ENCODE results near the gene INHBB. TPM values are rescaled to one million over a fixed set of nuclear protein-coding genes. Genes with fewer than 3 reads are reported as not detected.

Gene INHBB
- total and polyA plus RNA-seq, 4 donors = 0.97 to 7.8 (median 5.8) TPM

DNA sequence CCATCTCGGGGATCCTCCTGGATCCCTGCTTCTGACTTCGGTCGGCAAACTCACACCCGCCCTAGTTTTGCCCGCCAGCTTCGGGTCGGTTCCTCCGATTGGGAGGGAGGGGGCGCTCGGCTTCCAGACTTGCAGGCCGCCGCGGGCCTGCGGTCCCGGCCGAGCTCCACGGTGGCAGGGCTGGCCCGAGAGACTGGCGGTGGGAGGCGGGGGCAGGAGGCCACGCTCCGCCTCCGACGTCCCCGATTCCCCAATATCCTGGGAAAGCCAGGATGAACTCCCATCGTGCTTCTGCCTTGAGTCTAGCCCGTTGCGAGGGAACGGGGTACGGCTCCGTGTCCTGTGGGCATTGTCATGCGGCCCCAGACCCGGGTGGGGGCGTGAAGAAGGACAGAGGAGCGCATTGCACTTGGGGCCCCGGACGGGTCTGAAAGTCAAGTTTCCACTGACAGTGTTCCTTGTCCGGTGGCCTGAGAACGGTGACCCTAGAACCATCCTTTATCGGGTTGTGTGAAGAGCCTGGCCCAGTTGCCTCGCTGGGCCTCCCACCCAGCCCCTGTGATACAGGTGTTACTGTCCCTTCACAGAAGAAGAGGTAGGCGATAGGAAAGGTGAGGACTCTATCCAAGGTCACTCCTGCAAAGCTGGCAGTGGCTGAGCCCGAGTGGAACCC, 2.4 kb upstream of the INHBB start:
- Histone ChIP-seq H3K4me3 (no peak overlapping the region), H3K36me3 (ENCODE audit: control insufficient read depth in 4 of 4, insufficient read depth in 4 of 4, low read length in 4 of 4) (no peaks in the 10 kb centered on the region), H3K27ac (ENCODE audit: low read depth in 1 of 2, low read length in 1 of 2) (no peak overlapping the region), H3K9ac (ENCODE audit: insufficient read depth in 1 of 2, low read length in 2 of 2) (no peak overlapping the region), H3K4me1 (ENCODE audit: control insufficient read depth in 5 of 5, insufficient read depth in 5 of 5, low read length in 5 of 5) (peaks cover 0 to 26% (median 4%) of the 10 kb centered on the region in 5 donors), H3K9me3 (ENCODE audit: control insufficient read depth in 4 of 4, insufficient read depth in 3 of 4, low read length in 3 of 4) (no peaks in the 10 kb centered on the region), H3K27me3 (ENCODE audit: control insufficient read depth in 3 of 3, insufficient read depth in 3 of 3, low read length in 2 of 3) (peaks cover 0 to 58% (median 39%) of the 10 kb centered on the region in 3 donors)
- DNase-seq (peak; percentile 80 to 87 (median 86)), ATAC-seq (ENCODE audit: insufficient read depth, low FRiP score) (peak; percentile 82)
- 2 to 4% methylated on average over 36 to 43 of the region's 43 CpGs for WGBS, 2 donors
- TF ChIP-seq, protein P1, sequence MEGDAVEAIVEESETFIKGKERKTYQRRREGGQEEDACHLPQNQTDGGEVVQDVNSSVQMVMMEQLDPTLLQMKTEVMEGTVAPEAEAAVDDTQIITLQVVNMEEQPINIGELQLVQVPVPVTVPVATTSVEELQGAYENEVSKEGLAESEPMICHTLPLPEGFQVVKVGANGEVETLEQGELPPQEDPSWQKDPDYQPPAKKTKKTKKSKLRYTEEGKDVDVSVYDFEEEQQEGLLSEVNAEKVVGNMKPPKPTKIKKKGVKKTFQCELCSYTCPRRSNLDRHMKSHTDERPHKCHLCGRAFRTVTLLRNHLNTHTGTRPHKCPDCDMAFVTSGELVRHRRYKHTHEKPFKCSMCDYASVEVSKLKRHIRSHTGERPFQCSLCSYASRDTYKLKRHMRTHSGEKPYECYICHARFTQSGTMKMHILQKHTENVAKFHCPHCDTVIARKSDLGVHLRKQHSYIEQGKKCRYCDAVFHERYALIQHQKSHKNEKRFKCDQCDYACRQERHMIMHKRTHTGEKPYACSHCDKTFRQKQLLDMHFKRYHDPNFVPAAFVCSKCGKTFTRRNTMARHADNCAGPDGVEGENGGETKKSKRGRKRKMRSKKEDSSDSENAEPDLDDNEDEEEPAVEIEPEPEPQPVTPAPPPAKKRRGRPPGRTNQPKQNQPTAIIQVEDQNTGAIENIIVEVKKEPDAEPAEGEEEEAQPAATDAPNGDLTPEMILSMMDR (IDR thresholded peaks at IDR 0.05; ENCODE audit: control extremely low read depth, extremely low read depth) = peak; percentile 69

DNA sequence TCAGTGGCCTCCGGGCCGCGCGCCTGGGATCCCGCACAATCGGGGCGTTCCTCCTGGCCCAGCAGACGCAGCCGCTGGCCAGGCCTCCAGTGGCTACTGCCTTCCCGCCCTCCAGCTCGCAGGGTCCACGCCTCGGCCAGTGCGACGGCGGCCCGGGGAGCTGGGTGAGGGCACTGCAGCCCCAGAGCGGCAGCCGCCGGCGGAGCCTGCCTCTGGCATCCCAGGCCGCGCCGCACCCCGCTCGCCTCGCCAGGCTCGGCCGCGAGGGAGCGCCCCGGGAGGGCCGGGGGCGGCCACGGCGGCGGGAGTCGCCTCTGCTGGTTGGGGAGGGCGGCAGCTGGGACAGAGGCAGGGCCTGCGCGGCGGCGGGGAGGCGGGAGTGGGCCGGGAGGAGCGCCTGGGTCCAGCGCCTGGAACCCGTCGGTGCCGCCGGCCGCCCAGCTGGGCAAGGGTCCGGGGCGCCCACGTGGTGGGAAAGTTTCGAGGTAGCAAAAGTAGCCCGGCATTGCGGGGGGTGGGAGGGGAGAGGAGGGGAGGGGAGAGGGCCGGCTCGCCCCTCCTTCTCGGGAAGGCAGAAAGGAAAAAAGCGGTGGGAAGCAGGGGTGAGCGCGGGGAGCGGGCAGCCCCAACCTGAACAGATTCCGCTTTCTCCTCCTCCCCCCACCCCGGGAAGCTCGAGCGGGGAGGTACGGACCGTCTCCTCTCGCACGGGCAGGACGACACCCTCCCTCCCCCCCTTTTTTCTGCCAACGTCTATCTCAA, 1.5 kb upstream of the INHBB start:
- H3K36me3 ChIP-seq (ENCODE audit: control insufficient read depth in 4 of 4, insufficient read depth in 4 of 4, low read length in 4 of 4) = no peaks in the 10 kb centered on the region
- peaks cover 0 to 26% (median 4%) of the 10 kb centered on the region in 5 donors for H3K4me1 ChIP-seq (ENCODE audit: control insufficient read depth in 5 of 5, insufficient read depth in 5 of 5, low read length in 5 of 5)
- peaks cover 0 to 62% (median 41%) of the 10 kb centered on the region in 3 donors for H3K27me3 ChIP-seq (ENCODE audit: control insufficient read depth in 3 of 3, insufficient read depth in 3 of 3, low read length in 2 of 3)
- ATAC-seq (ENCODE audit: insufficient read depth, low FRiP score) = peak; percentile 2
- no peak for DNase-seq
- no peak overlapping the region for H3K9ac ChIP-seq (ENCODE audit: insufficient read depth in 1 of 2, low read length in 2 of 2)
- peak overlapping the region; percentile 15 for H3K4me3 ChIP-seq
- TF ChIP-seq, protein P1 (IDR thresholded peaks at IDR 0.05; ENCODE audit: control extremely low read depth, extremely low read depth) = no peak
- 3% methylated on average over 60 to 75 of the region's 75 CpGs for WGBS, 2 donors
- no peaks in the 10 kb centered on the region for H3K9me3 ChIP-seq (ENCODE audit: control insufficient read depth in 4 of 4, insufficient read depth in 3 of 4, low read length in 3 of 4)
- H3K27ac ChIP-seq (ENCODE audit: low read depth in 1 of 2, low read length in 1 of 2) = peak overlapping the region in 1 of 2 donors; percentile 29

DNA sequence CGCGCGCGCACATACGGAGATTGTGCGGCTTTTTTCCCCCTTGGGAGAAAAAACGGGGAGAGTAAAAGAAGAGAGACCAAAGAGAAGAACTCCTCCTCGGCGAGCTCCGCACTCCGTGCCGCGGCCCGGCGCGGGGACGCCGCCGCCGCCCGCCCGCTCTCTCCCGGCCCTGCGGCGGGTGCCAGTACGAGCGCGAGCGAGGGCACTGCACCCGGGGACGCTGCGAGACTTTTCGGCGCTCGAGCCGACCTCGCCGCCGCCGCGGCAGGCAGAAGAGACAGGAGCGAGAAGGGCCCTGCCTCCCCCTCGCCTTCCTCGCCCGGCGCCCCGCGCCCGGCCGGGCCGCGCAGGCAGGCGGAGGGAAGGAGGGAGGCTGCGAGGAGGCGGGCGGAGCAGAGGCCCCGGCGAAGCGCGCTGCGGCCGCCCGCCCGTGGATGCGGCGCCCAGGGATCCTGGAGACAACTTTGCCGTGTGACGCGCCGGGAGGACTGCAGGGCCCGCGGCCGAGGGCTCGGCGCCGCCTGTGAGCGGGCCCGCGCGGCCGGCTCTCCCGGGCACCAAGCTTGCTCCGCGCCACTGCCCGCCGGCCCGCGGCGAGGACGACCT, 857 bp upstream of the INHBB start:
- Histone ChIP-seq H3K4me3 (peak overlapping the region; percentile 43), H3K9me3 (ENCODE audit: control insufficient read depth in 4 of 4, insufficient read depth in 3 of 4, low read length in 3 of 4) (no peaks in the 10 kb centered on the region), H3K9ac (ENCODE audit: insufficient read depth in 1 of 2, low read length in 2 of 2) (no peak overlapping the region), H3K27me3 (ENCODE audit: control insufficient read depth in 3 of 3, insufficient read depth in 3 of 3, low read length in 2 of 3) (peaks cover 0 to 69% (median 46%) of the 10 kb centered on the region in 3 donors), H3K36me3 (ENCODE audit: control insufficient read depth in 4 of 4, insufficient read depth in 4 of 4, low read length in 4 of 4) (no peaks in the 10 kb centered on the region), H3K27ac (ENCODE audit: low read depth in 1 of 2, low read length in 1 of 2) (peak overlapping the region in 1 of 2 donors; percentile 29), H3K4me1 (ENCODE audit: control insufficient read depth in 5 of 5, insufficient read depth in 5 of 5, low read length in 5 of 5) (peaks cover 0 to 26% (median 4%) of the 10 kb centered on the region in 5 donors)
- WGBS, 2 donors = 0 to 1% methylated on average over 40 to 90 of the region's 90 CpGs
- peak; percentile 3 for ATAC-seq (ENCODE audit: insufficient read depth, low FRiP score)
- TF ChIP-seq, protein P1 (IDR thresholded peaks at IDR 0.05; ENCODE audit: control extremely low read depth, extremely low read depth) = no peak
- DNase-seq = peak in 1 of 3 donors; percentile 26
